HEK293T (cell line): Measurements from ENCODE around the gene KYAT1.

Source experiments
- ARNT ChIP-seq: fragments of 450-650 bp; IDR thresholded peaks from 2 replicates; pipeline ENCODE4 v1.6.1; 2017; ENCODE audit warnings: mild to moderate bottlenecking
- BHLHE40 ChIP-seq: fragments of 450-650 bp; IDR thresholded peaks from 2 replicates; pipeline ENCODE4 v1.6.1; 2016; ENCODE audit warnings: mild to moderate bottlenecking, moderate library complexity, borderline replicate concordance
- CTBP1 ChIP-seq: fragments of 450-650 bp; IDR thresholded peaks from 2 replicates; pipeline ENCODE4 v1.6.1; 2016; ENCODE audit warnings: borderline replicate concordance
- ELF4 ChIP-seq: fragments of 450-650 bp; IDR thresholded peaks from 2 replicates; pipeline ENCODE4 v1.6.1; 2017; ENCODE audit warnings: antibody characterized with exemption
- FOXA1 ChIP-seq: fragments of 450-650 bp; IDR thresholded peaks from 2 replicates; pipeline ENCODE4 v1.6.1; 2016; ENCODE audit warnings: mild to moderate bottlenecking
- FOXK2 ChIP-seq: fragments of 450-650 bp; IDR thresholded peaks from 2 replicates; pipeline ENCODE4 v1.6.1; 2016; ENCODE audit warnings: mild to moderate bottlenecking
- FOXM1 ChIP-seq: fragments of 450-650 bp; IDR thresholded peaks from 2 replicates; pipeline ENCODE4 v1.6.1; 2017; ENCODE audit warnings: mild to moderate bottlenecking, borderline replicate concordance
- L3MBTL2 ChIP-seq: fragments of 450-650 bp; conservative IDR thresholded peaks from 2 replicates; pipeline ENCODE4 v1.6.1; 2016; ENCODE audit warnings: mild to moderate bottlenecking
- LEF1 ChIP-seq: fragments of 450-650 bp; IDR thresholded peaks from 2 replicates; pipeline ENCODE4 v1.6.1; 2017; ENCODE audit warnings: mild to moderate bottlenecking, borderline replicate concordance
- NFRKB ChIP-seq: fragments of 450-650 bp; IDR thresholded peaks from 2 replicates; pipeline ENCODE4 v1.6.1; 2016; ENCODE audit warnings: mild to moderate bottlenecking, moderate library complexity
- SP1 ChIP-seq: fragments of 450-650 bp; IDR thresholded peaks from 2 replicates; pipeline ENCODE4 v1.6.1; 2017
- SUZ12 ChIP-seq: fragments of 450-650 bp; IDR thresholded peaks from 2 replicates; pipeline ENCODE4 v1.6.1; 2016; ENCODE audit warnings: mild to moderate bottlenecking
- TARDBP ChIP-seq: fragments of 450-650 bp; IDR thresholded peaks from 2 replicates; pipeline ENCODE4 v1.6.1; 2016
- ZNF384 ChIP-seq: fragments of 450-650 bp; IDR thresholded peaks from 2 replicates; pipeline ENCODE4 v1.6.1; 2016

- TF ChIP-seq SUZ12 (no peak), TARDBP (no peak), BHLHE40 (no peak), ZNF384 (no peak), FOXK2 (no peak), ARNT (no peak), FOXA1 (no peak), CTBP1 (no peak), FOXM1 (no peak), LEF1 (no peak), ELF4 (no peak), SP1 (no peak), NFRKB (no peak), L3MBTL2 (no peak)
These were observed 81.7 kb downstream of the KYAT1 start for GRCh38 chr9:128800061-128800460.
